ENCODE data around the gene PPP1R37.
A peak's percentile ranks its signal among the peaks of the same experiment; 100 is the strongest.

PPP1R37 gene

GRCh38 chr19:45150180-45150579 lies 57.2 kb downstream of the PPP1R37 start:
- no peak for DNase-seq
- Mint-ChIP-seq H3K36me3 (ENCODE audit: low read depth) (peaks cover 15% of the 10 kb centered on the region), H3K27ac (no peak overlapping the region)

GRCh38 chr19:45150751-45151281 lies 57.8 kb downstream of the PPP1R37 start:
- Mint-ChIP-seq H3K9me3 (peaks cover 4% of the 10 kb centered on the region), H3K27me3 (peaks cover 37% of the 10 kb centered on the region), H3K27ac (no peak overlapping the region), H3K36me3 (ENCODE audit: low read depth) (peaks cover 15% of the 10 kb centered on the region), H3K4me1 (ENCODE audit: low read depth) (peaks cover 24% of the 10 kb centered on the region), H3K4me3 (no peak overlapping the region)
- DNase-seq, result no peak

More at GRCh38 chr19:45150180-45150579, 57.2 kb downstream of the PPP1R37 start:
- Mint-ChIP-seq H3K4me1 (ENCODE audit: low read depth) (peaks cover 24% of the 10 kb centered on the region), H3K9me3 (peaks cover 4% of the 10 kb centered on the region), H3K27me3 (peaks cover 31% of the 10 kb centered on the region), H3K4me3 (no peak overlapping the region)

GRCh38 chr19:45151320-45151719 lies 58.3 kb downstream of the PPP1R37 start:
- Mint-ChIP-seq H3K36me3 (ENCODE audit: low read depth) (peaks cover 11% of the 10 kb centered on the region), H3K27ac (peak overlapping the region; percentile 47), H3K27me3 (peaks cover 37% of the 10 kb centered on the region), H3K9me3 (peaks cover 4% of the 10 kb centered on the region), H3K4me3 (no peak overlapping the region), H3K4me1 (ENCODE audit: low read depth) (peaks cover 24% of the 10 kb centered on the region)
- no peak for DNase-seq

GRCh38 chr19:45151821-45152503 lies 59.0 kb downstream of the PPP1R37 start:
- H3K36me3 Mint-ChIP-seq (ENCODE audit: low read depth), result peaks cover 8% of the 10 kb centered on the region
- H3K27me3 Mint-ChIP-seq, result peaks cover 38% of the 10 kb centered on the region
- no peak overlapping the region for H3K4me3 Mint-ChIP-seq
- no peak for DNase-seq
- H3K27ac Mint-ChIP-seq, result peak overlapping the region; percentile 47
- peaks cover 24% of the 10 kb centered on the region for H3K4me1 Mint-ChIP-seq (ENCODE audit: low read depth)
- peaks cover 4% of the 10 kb centered on the region for H3K9me3 Mint-ChIP-seq

- peaks cover 4% of the 10 kb centered on the region for H3K36me3 Mint-ChIP-seq (ENCODE audit: low read depth)
- H3K9me3 Mint-ChIP-seq, result peaks cover 4% of the 10 kb centered on the region
- H3K27me3 Mint-ChIP-seq, result peaks cover 42% of the 10 kb centered on the region
- peak overlapping the region; percentile 75 for H3K27ac Mint-ChIP-seq
- peaks cover 24% of the 10 kb centered on the region for H3K4me1 Mint-ChIP-seq (ENCODE audit: low read depth)
- H3K4me3 Mint-ChIP-seq, result peak overlapping the region; percentile 57
- peak; percentile 71 for DNase-seq
Measured at GRCh38 chr19:45152504-45153338, 59.7 kb downstream of the PPP1R37 start.

GRCh38 chr19:45153339-45154063 lies 60.5 kb downstream of the PPP1R37 start:
- H3K27ac Mint-ChIP-seq, result peak overlapping the region; percentile 79
- H3K4me1 Mint-ChIP-seq (ENCODE audit: low read depth), result peaks cover 24% of the 10 kb centered on the region
- DNase-seq, result peak; percentile 68
- peaks cover 2% of the 10 kb centered on the region for H3K36me3 Mint-ChIP-seq (ENCODE audit: low read depth)
- H3K9me3 Mint-ChIP-seq, result peaks cover 4% of the 10 kb centered on the region
- H3K4me3 Mint-ChIP-seq, result peak overlapping the region; percentile 57
- peaks cover 46% of the 10 kb centered on the region for H3K27me3 Mint-ChIP-seq

GRCh38 chr19:45154064-45154827 lies 61.3 kb downstream of the PPP1R37 start:
- peaks cover 2% of the 10 kb centered on the region for H3K36me3 Mint-ChIP-seq (ENCODE audit: low read depth)
- no peak for DNase-seq
- peaks cover 4% of the 10 kb centered on the region for H3K9me3 Mint-ChIP-seq
- peak overlapping the region; percentile 35 for H3K4me3 Mint-ChIP-seq
- H3K27me3 Mint-ChIP-seq, result peaks cover 46% of the 10 kb centered on the region
- H3K27ac Mint-ChIP-seq, result peak overlapping the region; percentile 79
- H3K4me1 Mint-ChIP-seq (ENCODE audit: low read depth), result peaks cover 22% of the 10 kb centered on the region

- DNase-seq, result no peak
- H3K27ac Mint-ChIP-seq, result no peak overlapping the region
Measured at GRCh38 chr19:45156011-45156630, 63.1 kb downstream of the PPP1R37 start.

GRCh38 chr19:45156751-45157150 lies 63.8 kb downstream of the PPP1R37 start:
- Mint-ChIP-seq H3K4me1 (ENCODE audit: low read depth) (peaks cover 15% of the 10 kb centered on the region), H3K4me3 (no peak overlapping the region), H3K9me3 (peaks cover 4% of the 10 kb centered on the region), H3K27me3 (peaks cover 38% of the 10 kb centered on the region), H3K36me3 (ENCODE audit: low read depth) (peaks cover 2% of the 10 kb centered on the region), H3K27ac (no peak overlapping the region)
- no peak for DNase-seq

More at GRCh38 chr19:45156011-45156630, 63.1 kb downstream of the PPP1R37 start:
- Mint-ChIP-seq H3K4me3 (no peak overlapping the region), H3K36me3 (ENCODE audit: low read depth) (peaks cover 2% of the 10 kb centered on the region), H3K27me3 (peaks cover 45% of the 10 kb centered on the region), H3K4me1 (ENCODE audit: low read depth) (peaks cover 19% of the 10 kb centered on the region), H3K9me3 (peaks cover 4% of the 10 kb centered on the region)

- Mint-ChIP-seq H3K9me3 (no peaks in the 10 kb centered on the region), H3K36me3 (ENCODE audit: low read depth) (no peaks in the 10 kb centered on the region), H3K27me3 (peaks cover 26% of the 10 kb centered on the region), H3K4me3 (no peak overlapping the region), H3K4me1 (ENCODE audit: low read depth) (peaks cover 10% of the 10 kb centered on the region), H3K27ac (no peak overlapping the region)
- DNase-seq, result no peak
Measured at GRCh38 chr19:45158503-45159209, 65.7 kb downstream of the PPP1R37 start.

GRCh38 chr19:45159210-45159970 lies 66.4 kb downstream of the PPP1R37 start:
- no peak for DNase-seq
- Mint-ChIP-seq H3K36me3 (ENCODE audit: low read depth) (no peaks in the 10 kb centered on the region), H3K27me3 (peaks cover 19% of the 10 kb centered on the region), H3K4me1 (ENCODE audit: low read depth) (peaks cover 10% of the 10 kb centered on the region), H3K27ac (no peak overlapping the region), H3K9me3 (no peaks in the 10 kb centered on the region), H3K4me3 (no peak overlapping the region)

- Mint-ChIP-seq H3K27me3 (peaks cover 17% of the 10 kb centered on the region), H3K27ac (peak overlapping the region; percentile 14), H3K9me3 (no peaks in the 10 kb centered on the region), H3K36me3 (ENCODE audit: low read depth) (no peaks in the 10 kb centered on the region), H3K4me1 (ENCODE audit: low read depth) (peaks cover 13% of the 10 kb centered on the region), H3K4me3 (no peak overlapping the region)
- no peak for DNase-seq
Measured at GRCh38 chr19:45159971-45160324, 67.0 kb downstream of the PPP1R37 start.

Data from activated T-cell treated with anti-CD3 and anti-CD28 coated beads, Interleukin-2, amount 50 U/mL, for 24 hours (primary cell).